H1 (cell line): ENCODE results near the gene NCAM1.

Experiments
- ATF3 ChIP-seq: IDR thresholded peaks from 2 replicates; pipeline ENCODE4 v1.6.1; 2011; ENCODE audit warnings: low read depth, mild to moderate bottlenecking, low read length; ENCODE audit not compliant: insufficient read depth
- BRCA1 ChIP-seq: IDR thresholded peaks from 2 replicates; pipeline ENCODE4 v1.6.1; 2012; ENCODE audit warnings: low read depth, low read length, improper control_type of control experiment
- EP300 ChIP-seq, 2 experiments: IDR thresholded peaks; 1 replicate in 1 of 2; 2 replicates in 1 of 2; pipeline ENCODE4 v1.6.1; 2011 to 2012; ENCODE audit warnings: low read depth in 2 of 2, low read length in 2 of 2, mild to moderate bottlenecking in 2 of 2, borderline replicate concordance in 1 of 2, inconsistent platforms in 1 of 2, moderate library complexity in 1 of 2
- EZH2 ChIP-seq: fragments of 200-600 bp; sonication (generic); IDR thresholded peaks from 2 replicates; pipeline ENCODE4 v1.7.1; 2012; ENCODE audit warnings: low read depth, mild to moderate bottlenecking, moderate library complexity, low read length, inconsistent platforms; ENCODE audit not compliant: severe bottlenecking
- GTF2F1 ChIP-seq: IDR thresholded peaks from 2 replicates; pipeline ENCODE4 v1.6.1; 2012; ENCODE audit warnings: low read depth, low read length, improper control_type of control experiment, borderline replicate concordance

GRCh38 chr11:112941104-112941503, 20.1 kb upstream of the NCAM1 start:
- TF ChIP-seq GTF2F1 (no peak), BRCA1 (no peak), EZH2 (no peak), EP300 (IDR thresholded peaks at IDR 0.05; ENCODE audit: borderline replicate concordance in 1 of 2, low read depth in 2 of 2, low read length in 2 of 2) (no peak), ATF3 (no peak)
